Tibial nerve (tissue), 4 donors: ENCODE data around the gene PIPOX. TPM values are rescaled to one million over a fixed set of nuclear protein-coding genes. Genes with fewer than 3 reads are reported as not detected.

Experiments
- DNase-seq, 2 donors: peaks; one replicate each; pipeline ENCODE4 v3.0.0-alpha.2; 2019; ENCODE audit warnings: low spot score in 2 of 2
- H3K27ac ChIP-seq, 4 donors: fragments of 200-600 bp; sonication (generic) in 3 of 4; one replicate each; pipeline ENCODE4 v1.5.1; 2017 to 2019; ENCODE audit warnings: mild to moderate bottlenecking in 1 of 4
- H3K27me3 ChIP-seq, 2 donors: fragments of 200-600 bp; sonication (generic) in 1 of 2; one replicate each; pipeline versions ENCODE4 v1.5.1 to v1.6.0; 2017 to 2019
- H3K36me3 ChIP-seq, 3 donors: fragments of 200-600 bp; sonication (generic); one replicate each; pipeline ENCODE4 v1.5.1; 2018 to 2019
- H3K4me1 ChIP-seq, 4 donors: fragments of 200-600 bp; sonication (generic) in 3 of 4; one replicate each; pipeline ENCODE4 v1.5.1; 2017 to 2019
- H3K4me3 ChIP-seq, 4 donors: fragments of 200-600 bp; sonication (generic) in 3 of 4; one replicate each; pipeline ENCODE4 v1.5.1; 2017 to 2019; ENCODE audit warnings: mild to moderate bottlenecking in 1 of 4, moderate library complexity in 1 of 4
- H3K9me3 ChIP-seq, 4 donors: fragments of 200-600 bp; sonication (generic) in 3 of 4; one replicate each; pipeline ENCODE4 v1.5.1; 2017 to 2019
- EP300 ChIP-seq, 2 donors: sonication (generic); formaldehyde crosslinking; IDR thresholded peaks; one replicate each; pipeline ENCODE4 v1.6.1; 2017; ENCODE audit warnings: antibody characterized with exemption in 2 of 2, mild to moderate bottlenecking in 1 of 2
- POLR2A ChIP-seq, 2 donors: fragments of 450-650 bp; IDR thresholded peaks; one replicate each; pipeline ENCODE4 v1.6.1; 2017; ENCODE audit warnings: antibody characterized with exemption in 2 of 2, mild to moderate bottlenecking in 2 of 2, moderate library complexity in 2 of 2
- WGBS, 2 donors: methylation state at CpG; one replicate each; pipeline ENCODE4 v1.1.5; 2018; 5-methylcytosine and 5-hydroxymethylcytosine counted together
- total RNA-seq, 4 donors: library from RNA; depleted of rRNA; stranded (reverse); fragments of >200 nt; gene quantifications; one replicate each; pipeline ENCODE4 v1.1.0, GENCODE V29; 2016
- TF ChIP-seq, protein P1 (sequence below), 5 experiments: fragments of 200-600 bp in 3 of 5; fragments of 450-650 bp in 2 of 5; sonication (generic) in 3 of 5; IDR thresholded peaks; one replicate each; pipeline ENCODE4 v1.5.1; 2016 to 2019; ENCODE audit warnings: antibody characterized with exemption in 5 of 5, mild to moderate bottlenecking in 3 of 5, moderate library complexity in 2 of 5

Gene PIPOX
- total RNA-seq, 4 donors from 2014 or later = 0.60 to 6.1 (median 2.8) TPM

DNA sequence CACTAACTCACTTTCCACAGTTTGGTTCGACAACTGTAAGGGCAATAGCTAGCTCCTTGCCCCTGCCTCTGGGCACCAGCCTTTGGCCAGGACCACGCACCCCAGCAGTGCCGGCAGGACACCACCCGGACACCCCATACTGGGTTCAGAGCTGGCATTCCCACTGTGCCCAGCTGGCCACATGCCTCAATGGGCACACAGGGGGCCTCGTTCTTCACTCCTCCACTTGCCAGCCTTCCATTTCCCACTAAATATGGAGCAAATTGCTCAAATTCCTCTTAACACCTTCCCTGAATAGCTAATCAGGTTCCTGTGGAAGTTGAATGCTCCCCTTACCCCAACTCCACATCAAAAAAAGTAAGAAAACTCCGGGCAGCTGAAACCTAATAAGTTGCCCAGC, 52.5 kb downstream of the PIPOX start:
- 88 to 94% methylated on average over 6 of the region's 6 CpGs for WGBS, 2 donors
- H3K27ac ChIP-seq = no peak overlapping the region

GRCh38 chr17:29096094-29096493, 53.2 kb downstream of the PIPOX start:
- WGBS, 2 donors = 46 to 66% methylated on average over 6 of the region's 6 CpGs
- Histone ChIP-seq H3K27me3 (no peaks in the 10 kb centered on the region), H3K9me3 (no peaks in the 10 kb centered on the region), H3K4me3 (no peak overlapping the region), H3K27ac (no peak overlapping the region), H3K4me1 (no peaks in the 10 kb centered on the region), H3K36me3 (peaks cover 0 to 100% (median 33%) of the 10 kb centered on the region in 3 donors)
- TF ChIP-seq EP300 (IDR thresholded peaks at IDR 0.05) = no peak
- TF ChIP-seq, protein P1, sequence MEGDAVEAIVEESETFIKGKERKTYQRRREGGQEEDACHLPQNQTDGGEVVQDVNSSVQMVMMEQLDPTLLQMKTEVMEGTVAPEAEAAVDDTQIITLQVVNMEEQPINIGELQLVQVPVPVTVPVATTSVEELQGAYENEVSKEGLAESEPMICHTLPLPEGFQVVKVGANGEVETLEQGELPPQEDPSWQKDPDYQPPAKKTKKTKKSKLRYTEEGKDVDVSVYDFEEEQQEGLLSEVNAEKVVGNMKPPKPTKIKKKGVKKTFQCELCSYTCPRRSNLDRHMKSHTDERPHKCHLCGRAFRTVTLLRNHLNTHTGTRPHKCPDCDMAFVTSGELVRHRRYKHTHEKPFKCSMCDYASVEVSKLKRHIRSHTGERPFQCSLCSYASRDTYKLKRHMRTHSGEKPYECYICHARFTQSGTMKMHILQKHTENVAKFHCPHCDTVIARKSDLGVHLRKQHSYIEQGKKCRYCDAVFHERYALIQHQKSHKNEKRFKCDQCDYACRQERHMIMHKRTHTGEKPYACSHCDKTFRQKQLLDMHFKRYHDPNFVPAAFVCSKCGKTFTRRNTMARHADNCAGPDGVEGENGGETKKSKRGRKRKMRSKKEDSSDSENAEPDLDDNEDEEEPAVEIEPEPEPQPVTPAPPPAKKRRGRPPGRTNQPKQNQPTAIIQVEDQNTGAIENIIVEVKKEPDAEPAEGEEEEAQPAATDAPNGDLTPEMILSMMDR (IDR thresholded peaks at IDR 0.05) = no peak
- no peak for TF ChIP-seq POLR2A (IDR thresholded peaks at IDR 0.05)
- DNase-seq = no peak

More for the DNA sequence above, 52.5 kb downstream of the PIPOX start:
- no peaks in the 10 kb centered on the region for H3K27me3 ChIP-seq
- no peaks in the 10 kb centered on the region for H3K4me1 ChIP-seq
- no peak overlapping the region for H3K4me3 ChIP-seq
- no peak for DNase-seq
- H3K36me3 ChIP-seq = peaks cover 0 to 100% (median 35%) of the 10 kb centered on the region in 3 donors
- no peaks in the 10 kb centered on the region for H3K9me3 ChIP-seq
- TF ChIP-seq EP300 (IDR thresholded peaks at IDR 0.05) (no peak), POLR2A (IDR thresholded peaks at IDR 0.05) (no peak)
- TF ChIP-seq, protein P1 (IDR thresholded peaks at IDR 0.05) = no peak

DNA sequence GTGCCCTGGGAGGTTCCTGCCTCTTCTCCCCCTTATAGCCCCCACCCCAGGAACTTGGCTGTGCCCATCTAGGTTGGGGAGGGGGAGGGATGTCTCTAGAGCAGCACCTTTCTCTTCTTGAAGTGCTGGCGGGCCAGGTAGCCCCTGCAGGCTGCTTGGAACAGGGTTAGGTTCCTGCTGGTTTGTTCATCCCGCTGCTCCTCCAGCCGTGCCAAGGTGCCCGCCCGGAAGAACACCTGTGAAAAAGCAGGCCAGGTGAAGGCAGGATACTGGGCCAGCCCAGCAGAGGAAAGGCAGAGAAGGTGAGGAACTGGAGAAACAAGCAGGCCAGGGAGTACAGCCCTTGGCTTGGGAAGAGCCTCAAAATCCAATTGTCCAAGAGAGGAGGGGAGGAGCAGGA, 56.6 kb downstream of the PIPOX start:
- TF ChIP-seq EP300 (IDR thresholded peaks at IDR 0.05) (no peak), POLR2A (IDR thresholded peaks at IDR 0.05) (no peak)
- TF ChIP-seq, protein P1 (IDR thresholded peaks at IDR 0.05) = no peak
- no peaks in the 10 kb centered on the region for H3K9me3 ChIP-seq
- no peak for DNase-seq
- H3K36me3 ChIP-seq = peaks cover 0 to 100% (median 43%) of the 10 kb centered on the region in 3 donors
- H3K4me3 ChIP-seq = no peak overlapping the region
- H3K4me1 ChIP-seq = no peaks in the 10 kb centered on the region
- H3K27ac ChIP-seq = no peak overlapping the region
- WGBS, 2 donors = 86 to 93% methylated on average over 5 of the region's 5 CpGs
- H3K27me3 ChIP-seq = no peaks in the 10 kb centered on the region

DNA sequence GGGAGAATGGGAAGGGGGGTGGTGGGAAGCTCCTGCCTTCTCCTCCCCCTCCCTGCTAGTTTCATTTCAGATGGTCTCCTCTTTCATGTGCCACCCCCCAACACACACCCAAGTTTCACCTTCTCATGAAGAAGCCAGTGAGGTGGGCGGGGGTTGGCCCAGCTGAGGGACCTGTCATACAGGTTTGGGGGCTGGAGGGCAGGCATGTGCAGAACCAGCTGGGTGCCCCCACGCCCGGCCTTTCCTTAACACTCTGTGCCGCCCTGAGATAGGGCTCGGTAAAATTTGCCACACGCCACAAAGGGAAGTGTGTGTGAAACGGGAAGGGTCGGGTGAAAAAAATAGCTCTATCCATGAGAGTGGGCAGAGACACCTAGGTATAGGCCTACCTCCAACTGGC, 57.4 kb downstream of the PIPOX start:
- Histone ChIP-seq H3K27ac (no peak overlapping the region), H3K36me3 (peaks cover 0 to 100% (median 43%) of the 10 kb centered on the region in 3 donors), H3K4me3 (no peak overlapping the region), H3K4me1 (no peaks in the 10 kb centered on the region), H3K27me3 (no peaks in the 10 kb centered on the region), H3K9me3 (no peaks in the 10 kb centered on the region)
- 82 to 85% methylated on average over 8 of the region's 8 CpGs for WGBS, 2 donors
- no peak for DNase-seq
- TF ChIP-seq POLR2A (IDR thresholded peaks at IDR 0.05) (no peak), EP300 (IDR thresholded peaks at IDR 0.05) (no peak)
- TF ChIP-seq, protein P1 (IDR thresholded peaks at IDR 0.05) = no peak

- no peak for TF ChIP-seq POLR2A (IDR thresholded peaks at IDR 0.05)
- TF ChIP-seq, protein P1 (IDR thresholded peaks at IDR 0.05) = no peak
- peaks cover 0 to 100% (median 42%) of the 10 kb centered on the region in 3 donors for H3K36me3 ChIP-seq
- no peak for DNase-seq
- no peak overlapping the region for H3K27ac ChIP-seq
- 94 to 100% methylated on average over 1 to 3 of the region's 3 CpGs for WGBS, 2 donors
- no peaks in the 10 kb centered on the region for H3K4me1 ChIP-seq
- H3K4me3 ChIP-seq = no peak overlapping the region
- no peaks in the 10 kb centered on the region for H3K9me3 ChIP-seq
- no peaks in the 10 kb centered on the region for H3K27me3 ChIP-seq
These were observed 59.1 kb downstream of the PIPOX start for GRCh38 chr17:29102046-29102445.
